Measurements from ENCODE around the gene ANKS6. TPM values are rescaled to one million over a fixed set of nuclear protein-coding genes. Genes with fewer than 3 reads are reported as not detected.

The ANKS6 gene
- total and polyA plus RNA-seq, 9 of the 15 experiments (the other 6 are each of a cell fraction or from before 2014, with no cell fraction given): 9.9 to 74.5 (median 36.9) TPM

GRCh38 chr9:98743329-98743728 lies 53.0 kb downstream of the ANKS6 start (continued):
- TF ChIP-seq GTF2A2 (tag; IDR thresholded peaks at IDR 0.05) (no peak), CREB3L1 (IDR thresholded peaks at IDR 0.05; ENCODE audit: borderline replicate concordance, low read depth) (no peak), XRCC5 (IDR thresholded peaks at IDR 0.05; ENCODE audit: low read depth, low read length) (no peak), MCM5 (IDR thresholded peaks at IDR 0.05; ENCODE audit: low read depth) (no peak), SIN3A (IDR thresholded peaks at IDR 0.05; ENCODE audit: borderline replicate concordance in 2 of 2, control insufficient read depth in 1 of 2, low read depth in 2 of 2, low read length in 2 of 2) (no peak), JUNB (CRISPR knock-in tag; conservative IDR thresholded peaks at IDR 0.05) (no peak), ARID3A (IDR thresholded peaks at IDR 0.05; ENCODE audit: borderline replicate concordance, low read depth, low read length) (no peak), CCAR2 (IDR thresholded peaks at IDR 0.05; ENCODE audit: low read depth, low read length) (no peak)

All from K562 (cell line).